Activated CD4-positive, alpha-beta T cell treated with anti-CD3 and anti-CD28 coated beads, Interleukin-2, amount 50 U/mL, for 48 hours (primary cell): ENCODE data around the gene AGXT.

Source experiments
- DNase-seq, 2 experiments: peaks; one replicate each; pipeline ENCODE4 v3.0.0-alpha.2; 2020

Gene AGXT

DNA sequence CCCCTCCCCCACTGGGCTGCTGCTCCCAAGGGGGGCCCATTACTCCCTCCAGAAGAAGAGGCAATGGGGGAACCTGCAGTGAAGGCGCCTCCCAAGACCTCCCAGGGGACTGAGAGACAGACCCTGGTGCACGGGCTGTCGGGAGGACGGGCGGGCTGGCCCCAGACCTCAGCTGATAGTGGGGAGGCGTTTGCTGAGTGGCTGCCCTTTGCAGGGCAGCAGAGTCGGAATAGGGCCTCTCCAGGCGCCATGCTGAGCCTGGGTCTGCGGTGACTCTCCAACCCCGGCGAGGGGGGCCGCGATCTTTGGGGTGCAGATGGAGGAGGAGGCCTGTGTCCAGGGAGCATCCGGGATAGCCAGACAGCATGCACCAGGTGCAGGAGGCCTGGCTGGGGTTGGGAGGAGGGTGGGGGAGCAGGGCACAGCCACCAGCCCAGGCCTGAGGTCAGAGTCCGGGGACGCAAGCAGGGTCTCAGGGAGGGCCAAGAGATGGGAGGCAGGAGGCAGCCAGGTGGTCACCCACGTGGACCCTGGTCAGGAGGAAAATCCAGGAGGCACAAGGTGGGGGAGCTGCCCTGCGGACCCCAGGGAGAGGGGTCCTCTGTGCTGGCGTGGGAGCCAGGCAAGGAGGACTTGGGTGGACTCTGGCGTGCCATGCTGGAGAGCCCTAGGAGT is 48.5 kb downstream of the AGXT start:
- no peak for DNase-seq

DNA sequence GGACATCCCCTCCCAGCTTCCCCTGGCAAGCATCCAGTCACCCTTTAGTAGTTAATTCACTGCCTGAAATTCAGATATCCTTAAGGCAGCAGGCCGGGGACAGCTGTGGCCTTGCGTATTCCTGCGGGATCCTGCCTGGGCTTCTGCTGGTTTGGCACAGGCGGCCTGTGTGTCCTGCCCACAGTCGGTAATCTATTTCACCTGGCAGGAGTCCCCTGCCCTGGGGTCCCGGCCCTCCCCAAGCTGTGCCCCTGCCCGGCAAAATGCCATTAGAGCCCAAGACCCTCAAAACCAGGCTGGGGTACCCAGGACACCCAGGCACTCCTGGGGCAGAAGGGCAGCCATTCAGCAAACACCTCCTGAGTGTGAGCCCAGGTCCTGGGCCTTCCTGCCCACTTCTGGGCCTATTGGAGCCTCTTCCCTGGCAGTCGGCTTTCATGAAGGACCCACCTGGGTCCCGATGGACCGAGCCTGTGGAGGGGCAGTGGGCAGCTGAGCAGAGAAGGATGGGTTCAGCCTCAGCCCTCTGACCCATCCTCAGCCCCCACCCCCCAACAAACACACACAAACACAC is 49.1 kb downstream of the AGXT start:
- DNase-seq: no peak

DNA sequence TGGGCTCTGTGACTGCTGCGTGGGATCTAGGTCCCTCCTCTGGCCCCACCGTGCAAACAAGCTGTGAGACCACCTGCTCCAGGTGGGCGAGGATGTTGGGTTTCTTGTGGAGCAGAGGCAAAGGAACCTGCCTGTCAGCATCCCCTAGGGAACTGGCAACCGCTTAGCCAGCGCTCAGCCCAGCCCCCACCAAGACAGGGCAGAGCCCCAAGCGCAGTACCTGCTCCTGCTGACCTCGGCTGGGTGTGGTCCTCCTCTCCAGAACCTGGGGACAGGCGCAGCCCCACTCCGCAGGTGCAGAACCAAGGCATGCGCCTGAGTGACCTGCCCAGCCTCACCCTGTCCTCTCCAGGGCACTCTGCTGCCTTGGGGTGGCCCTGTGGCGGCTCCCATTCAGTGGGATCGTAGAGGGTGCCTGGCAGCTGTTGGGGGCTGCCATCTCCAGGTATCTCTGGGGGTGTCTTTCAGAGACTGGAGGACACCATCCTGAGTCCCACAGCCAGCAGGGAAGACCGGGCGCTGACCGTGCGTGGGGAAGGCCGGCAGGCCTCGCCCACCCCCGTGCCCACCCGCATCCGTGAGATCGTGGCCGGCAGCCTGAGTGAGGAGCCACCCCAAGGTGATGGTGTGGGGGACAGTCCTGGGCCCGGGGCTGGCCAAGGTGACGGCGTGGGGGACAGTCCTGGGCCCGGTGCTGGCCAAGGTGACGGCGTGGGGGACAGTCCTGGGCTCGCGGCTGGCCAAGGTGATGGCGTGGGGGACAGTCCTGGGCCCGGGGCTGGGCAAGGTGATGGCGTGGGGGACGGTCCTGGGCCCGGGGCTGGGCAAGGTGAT is 49.9 kb downstream of the AGXT start:
- DNase-seq: no peak

DNA sequence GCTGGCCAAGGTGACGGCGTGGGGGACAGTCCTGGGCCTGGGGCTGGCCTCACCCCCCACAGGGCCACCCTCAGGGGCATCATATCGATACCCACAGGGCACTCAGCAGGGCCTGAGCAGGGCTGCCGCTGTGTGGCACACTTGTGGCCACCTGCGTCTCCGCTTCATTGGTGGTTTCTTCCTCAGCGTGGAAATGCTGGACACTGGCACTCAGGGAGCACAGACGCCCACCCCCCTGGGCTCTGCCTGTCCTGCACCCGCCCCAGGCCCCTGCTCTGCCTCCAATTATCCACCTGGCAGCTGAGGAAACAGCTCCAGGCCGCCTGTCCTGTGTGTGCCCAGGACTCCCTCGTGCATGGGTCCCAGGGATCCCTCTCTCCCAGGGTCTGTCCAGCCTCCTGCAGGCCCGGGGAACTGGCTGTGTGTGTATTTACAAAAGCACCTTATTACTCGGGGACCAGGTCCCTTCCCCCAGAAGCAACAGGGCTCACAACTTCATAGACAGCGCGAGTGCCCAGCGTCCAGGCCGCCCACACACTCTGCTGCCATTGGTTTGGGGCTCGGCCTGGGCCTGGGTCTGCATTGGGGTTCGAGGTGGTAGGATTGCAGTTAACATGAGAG is 50.6 kb downstream of the AGXT start:
- no peak for DNase-seq

DNA sequence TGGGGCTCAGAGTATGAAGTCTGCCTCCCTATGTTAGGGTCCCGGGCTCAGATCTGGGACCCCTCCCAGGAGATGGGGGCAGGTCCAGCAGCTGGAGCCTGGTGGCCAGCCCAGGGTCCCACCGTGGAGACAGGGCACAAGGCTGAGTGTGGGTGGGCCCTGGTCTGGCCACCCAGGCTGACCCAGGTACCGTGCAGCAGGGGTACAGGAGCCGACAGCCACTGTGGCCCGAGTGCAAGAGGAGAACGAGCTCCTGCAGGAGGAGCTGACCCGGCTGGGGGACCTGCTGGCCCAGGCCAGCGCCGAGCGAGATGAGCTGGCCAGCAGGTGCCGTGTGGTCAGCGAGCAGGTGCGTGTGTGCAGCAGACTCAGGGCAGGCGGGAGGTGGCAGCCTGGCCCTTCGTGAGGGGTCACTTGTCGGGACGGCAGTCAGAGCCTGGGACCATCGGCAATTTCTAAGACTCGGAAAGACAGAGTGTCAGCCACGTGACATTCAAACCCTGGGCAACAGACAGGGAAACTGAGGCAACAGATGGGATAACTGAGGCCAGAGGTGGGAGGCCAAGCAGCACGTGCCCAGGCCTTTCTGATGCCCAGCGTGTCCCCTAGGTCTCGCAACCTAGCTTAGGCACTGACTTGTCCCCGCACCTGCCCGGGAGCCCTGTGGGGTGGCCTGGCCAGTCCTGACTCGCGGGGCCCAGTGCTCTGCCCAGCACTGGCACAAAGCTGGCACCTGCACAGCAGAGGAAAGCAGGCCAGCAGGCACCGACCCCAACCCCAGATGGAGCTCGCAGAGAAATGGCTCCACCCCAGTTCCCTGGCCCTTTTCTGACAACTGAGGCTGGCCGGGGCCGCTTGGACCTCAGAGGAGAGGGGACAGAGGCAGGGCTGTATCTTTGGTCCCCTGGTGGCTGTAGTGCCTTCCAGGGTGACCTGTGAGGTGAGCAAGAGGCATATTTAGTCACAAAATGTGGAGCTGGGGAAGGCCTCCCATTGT is 51.5 kb downstream of the AGXT start:
- DNase-seq: no peak

DNA sequence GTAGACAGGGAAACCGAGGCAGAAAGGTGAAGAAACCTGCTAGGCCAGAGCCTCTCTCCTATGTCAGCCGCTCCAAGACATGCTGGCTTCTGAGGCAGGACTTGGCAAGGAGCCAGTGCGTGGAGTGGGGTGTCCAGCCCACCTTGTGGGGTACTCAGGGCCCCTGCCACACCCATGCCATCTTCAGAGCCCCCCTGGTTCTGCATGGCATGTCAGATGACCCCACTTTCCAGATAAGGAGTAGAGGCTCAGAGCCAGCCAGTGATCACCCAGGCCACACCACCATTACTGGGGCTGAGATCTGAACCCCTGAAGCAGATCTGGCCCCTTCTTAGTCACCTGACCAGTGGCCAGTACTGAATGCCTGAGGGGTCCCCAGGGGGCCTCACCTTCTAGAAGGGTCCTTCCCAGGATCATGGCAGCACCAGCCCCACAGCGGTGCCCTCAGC is 52.2 kb downstream of the AGXT start:
- DNase-seq: no peak

DNA sequence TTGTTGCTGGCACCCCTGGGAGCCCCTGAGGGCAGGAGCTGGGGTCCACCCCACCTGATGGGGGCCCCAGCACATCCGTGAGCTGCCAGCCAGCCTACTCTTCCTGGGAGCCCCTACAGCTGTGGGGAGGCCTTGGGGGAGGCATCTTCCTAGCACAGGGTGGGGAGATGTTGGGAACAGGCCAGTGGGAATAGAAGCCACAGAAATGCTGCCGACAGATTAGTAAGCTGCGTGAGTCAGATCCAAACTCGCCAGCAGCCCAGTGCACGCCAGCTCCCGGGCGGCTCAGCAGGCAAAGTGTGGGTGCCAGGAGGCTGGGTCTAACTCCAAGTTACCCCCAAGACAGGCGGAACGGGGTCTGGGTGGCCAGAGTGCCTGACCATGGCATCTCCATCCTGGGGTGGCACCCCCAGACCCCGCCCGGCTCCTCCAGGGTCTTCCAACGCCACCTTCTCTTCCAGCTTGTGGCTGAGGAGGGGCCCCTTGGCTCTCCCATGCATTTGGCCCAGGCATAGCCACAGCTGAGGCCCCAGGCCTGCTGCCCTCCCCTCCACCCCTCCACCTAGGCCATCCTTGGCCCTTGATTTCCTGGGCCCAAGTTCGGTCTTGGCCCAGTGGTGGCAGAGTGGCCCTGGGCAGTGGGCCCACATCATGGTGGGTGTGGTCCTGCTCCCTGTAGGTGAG is 52.8 kb downstream of the AGXT start:
- DNase-seq: no peak

DNA sequence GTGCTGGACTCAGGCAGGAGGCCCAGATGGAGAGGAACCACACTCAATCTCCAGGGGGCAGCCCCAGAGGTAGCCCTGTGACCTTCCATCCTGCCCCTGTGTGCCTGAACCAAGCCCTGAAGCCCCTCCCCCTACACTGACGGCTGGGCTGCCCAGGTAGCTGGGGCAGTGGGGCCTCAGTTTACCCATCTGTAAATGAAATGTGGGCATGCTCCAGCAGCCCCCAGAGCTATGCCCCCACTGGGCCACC is 53.3 kb downstream of the AGXT start:
- DNase-seq: no peak

DNA sequence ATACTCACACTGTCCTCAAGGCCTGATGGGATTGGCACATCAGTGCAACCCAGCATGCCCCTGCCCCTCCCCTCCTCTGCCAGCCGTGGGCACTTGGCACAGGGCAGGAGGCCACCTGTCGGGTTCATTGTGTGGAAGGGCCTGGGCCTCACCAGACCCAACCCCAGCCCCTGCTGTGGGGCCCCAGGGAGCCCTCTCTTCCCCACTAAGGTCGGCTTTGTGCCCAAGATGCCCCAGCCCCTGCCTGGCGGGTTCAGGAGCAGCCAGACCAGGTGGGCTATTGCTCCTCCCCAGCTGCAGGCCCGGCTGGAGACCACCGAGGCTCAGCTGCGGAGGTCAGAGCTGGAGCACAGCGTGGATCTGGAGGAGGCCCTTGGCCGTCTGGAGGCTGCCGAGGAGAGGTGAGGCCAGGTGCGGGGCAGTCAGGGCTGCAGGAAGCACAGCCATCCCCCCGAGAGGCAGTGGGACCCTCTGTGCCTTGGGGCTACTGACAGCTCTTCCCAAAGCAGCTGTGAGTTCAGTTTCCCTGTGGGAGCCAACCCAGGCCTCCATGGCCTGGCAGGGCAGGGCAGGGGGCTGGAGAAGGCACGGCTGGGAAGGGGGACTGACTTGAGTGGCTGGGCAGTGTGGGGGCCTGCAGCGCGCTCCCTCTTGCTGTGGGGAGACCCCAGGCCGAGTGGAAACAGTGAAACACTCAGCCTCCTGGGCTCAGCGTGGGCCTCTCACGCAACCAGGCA is 53.8 kb downstream of the AGXT start:
- no peak for DNase-seq

DNA sequence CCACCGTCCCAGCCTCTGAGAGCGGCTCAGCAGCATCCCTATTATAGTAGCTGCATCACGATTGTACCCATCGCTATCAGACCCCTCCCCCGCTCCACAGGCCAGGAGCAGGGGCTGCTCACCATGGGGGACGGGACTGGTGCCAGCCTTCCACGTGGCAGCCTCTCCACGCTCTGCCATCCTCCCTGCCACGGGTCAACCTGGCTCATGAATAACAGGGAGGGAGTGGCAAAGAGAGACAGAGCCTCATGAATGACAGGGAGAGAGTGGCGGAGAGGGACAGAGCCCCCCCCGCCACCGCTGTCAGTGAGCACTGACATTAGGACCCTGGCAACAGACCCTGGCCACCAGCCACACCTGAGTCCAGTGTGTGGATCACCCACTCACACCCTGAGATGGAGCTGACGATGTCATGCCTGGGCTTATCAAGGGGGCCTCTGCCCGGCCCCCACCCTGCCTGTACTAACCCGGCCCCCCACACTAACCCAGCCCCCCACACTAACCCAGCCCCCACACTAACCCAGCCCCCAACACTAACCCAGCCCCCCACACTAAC is 54.4 kb downstream of the AGXT start:
- DNase-seq: no peak

DNA sequence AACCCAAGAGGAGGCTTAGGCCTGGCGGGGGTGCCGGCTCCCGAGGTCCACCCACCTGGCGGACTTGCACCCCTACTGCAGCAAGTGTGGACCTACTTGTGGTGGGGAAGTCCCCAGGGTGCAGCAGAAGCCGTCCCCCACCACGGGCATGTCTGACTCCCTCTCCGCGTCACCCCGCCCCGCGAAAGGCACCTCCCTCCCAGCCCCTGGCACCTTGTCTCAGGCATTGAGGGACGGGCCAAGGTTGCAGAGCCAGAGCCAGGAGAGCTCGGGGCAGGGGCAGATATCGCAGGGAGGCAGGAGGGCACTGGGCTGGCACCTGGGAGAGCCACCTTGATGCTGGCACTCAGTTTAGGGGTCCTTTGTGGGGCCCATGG is 56.6 kb downstream of the AGXT start:
- no peak for DNase-seq

DNA sequence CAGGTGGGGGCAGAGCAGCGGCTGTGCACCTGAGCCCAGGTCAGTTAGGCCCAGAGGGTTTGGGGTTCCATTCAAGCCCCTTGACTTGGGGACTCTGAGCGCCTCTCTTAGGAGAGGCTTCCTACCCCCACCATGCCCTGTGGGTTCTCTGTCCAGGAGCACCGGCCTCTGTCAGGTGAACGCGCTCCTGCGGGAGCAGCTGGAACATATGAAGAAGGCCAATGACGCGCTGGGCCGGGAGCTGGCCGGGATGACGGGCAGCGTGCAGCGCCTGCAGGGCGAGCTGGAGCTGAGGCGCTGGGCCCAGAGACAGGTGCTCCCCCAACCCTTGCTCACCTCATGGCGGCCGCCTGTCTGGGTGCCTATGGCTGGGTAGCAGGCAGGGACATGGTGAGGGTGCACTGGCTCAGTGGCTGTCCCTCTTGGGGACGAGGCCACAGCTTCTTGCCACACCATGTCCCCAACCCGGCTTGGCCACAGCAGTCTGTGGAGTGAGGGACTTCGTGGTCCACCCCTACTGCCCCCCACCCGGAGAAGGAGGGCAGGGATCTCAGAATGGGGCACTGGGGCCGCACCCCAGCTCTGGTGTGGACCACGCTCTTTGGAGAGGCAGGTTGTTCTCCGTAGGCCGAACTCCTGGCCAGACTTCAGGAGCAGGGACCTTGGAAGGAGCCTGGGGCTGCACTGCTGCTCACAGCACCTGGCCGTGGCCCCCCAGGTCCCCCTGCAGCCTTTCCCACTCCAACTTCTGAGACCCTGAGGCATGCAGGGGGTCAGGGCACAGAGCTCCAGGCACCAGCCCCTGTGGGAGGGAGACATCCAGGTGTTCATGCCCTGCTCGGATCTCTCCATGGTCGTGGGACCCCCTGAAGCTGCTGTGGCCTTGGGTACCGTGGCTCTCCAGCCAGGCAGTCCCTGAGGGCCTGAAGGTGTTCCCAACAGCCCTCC is 57.2 kb downstream of the AGXT start:
- DNase-seq: no peak

DNA sequence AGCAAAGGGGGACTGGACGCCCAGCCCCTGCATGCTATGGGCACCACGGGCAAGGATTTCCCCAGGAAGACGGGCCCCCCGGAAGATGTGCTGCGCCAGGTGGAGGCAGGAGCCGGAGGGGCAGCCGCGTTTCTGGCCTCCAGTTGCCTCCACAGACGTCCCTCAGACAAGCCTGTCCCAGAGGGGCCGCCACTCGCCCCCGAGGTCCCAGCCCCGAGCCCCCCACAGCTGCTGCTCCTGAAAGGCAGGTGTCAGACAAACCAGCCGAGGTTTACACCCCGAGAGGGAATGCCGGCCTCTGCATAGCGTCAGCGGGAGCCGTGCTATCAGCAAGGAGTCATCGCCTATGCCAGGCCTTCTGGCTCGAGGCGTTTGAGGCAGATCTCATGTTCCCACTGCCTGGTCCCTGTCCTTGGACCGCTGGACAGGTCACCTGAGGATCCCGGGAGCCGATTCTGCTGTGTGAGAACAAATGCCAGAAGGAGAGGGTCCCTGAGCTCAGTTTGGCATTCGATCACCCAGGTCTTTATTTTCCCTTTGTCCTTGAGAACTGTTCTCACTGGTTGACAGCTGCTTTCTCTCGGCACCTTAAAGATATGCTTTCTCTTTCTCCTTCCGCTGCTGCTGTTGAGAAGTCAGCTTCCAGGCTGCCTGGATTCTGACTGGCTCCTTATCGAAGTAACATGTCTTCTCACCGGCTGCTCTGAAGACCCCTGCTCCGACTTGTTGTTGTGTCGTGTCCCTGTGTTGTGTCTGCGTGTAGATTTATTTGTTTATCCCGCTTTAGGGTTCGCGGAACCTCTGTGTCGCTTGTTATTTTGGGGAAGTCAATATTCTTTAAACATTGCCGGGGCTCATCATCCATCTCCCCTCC is 58.1 kb downstream of the AGXT start:
- DNase-seq: no peak

DNA sequence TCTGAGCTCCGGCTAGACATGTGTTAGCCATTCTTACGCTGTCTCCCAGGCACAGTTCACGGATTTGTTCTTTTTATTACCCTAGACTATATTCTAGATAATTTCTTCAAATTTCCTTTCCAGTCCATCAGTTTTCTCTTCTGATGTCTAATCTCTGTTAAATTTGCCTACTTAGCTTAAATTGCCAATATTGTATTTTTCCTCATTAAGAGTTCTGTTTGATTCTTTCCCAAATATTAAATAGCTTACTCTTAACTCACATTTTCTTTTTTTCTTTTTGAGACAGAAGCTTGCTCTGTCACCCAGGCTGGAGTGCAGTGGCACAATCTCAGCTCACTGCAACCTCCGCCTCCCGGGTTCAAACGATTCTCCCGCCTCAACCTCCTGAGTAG is 58.8 kb downstream of the AGXT start:
- no peak for DNase-seq

DNA sequence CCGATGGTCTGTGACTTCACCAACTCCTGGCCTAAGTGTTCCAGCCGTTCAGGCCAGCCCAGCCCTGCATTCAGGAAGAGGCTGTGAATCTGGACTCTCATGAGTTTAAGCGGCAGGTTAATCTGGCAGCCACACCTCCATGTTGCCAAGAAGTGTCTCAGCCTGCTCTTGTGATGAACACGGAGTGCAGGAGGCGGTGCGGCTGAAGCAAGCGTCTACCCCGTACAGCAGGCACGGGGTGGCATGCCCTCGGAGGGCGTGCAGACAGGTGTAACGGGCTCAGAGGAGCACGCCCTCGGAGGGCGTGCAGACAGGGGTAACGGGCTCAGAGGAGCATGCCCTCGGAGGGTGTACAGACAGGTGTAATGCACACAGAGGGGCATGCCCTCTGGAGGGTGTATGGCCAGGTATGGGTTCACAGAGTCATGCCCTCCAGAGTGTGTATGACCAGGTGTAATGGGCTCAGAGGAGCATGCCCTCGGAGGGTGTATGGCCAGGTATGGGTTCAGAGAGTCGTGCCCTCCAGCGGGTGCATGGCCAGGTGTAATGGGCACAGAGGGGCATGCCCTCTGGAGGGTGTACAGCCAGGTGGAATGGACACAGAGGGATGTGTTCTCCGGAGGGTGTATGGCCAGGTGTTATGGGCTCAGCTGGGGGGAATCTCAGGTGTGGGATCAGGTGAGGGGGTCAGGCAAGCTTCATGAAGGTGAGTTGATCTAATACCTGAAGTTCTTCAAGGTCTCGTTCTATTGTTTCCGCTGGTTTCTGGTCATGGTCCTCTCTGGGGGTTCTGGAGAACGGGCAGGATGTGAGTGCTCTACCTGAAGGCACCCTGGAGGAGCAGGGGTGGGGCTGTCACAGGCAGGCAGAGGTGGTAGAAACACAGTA is 60.1 kb downstream of the AGXT start:
- no peak for DNase-seq

DNA sequence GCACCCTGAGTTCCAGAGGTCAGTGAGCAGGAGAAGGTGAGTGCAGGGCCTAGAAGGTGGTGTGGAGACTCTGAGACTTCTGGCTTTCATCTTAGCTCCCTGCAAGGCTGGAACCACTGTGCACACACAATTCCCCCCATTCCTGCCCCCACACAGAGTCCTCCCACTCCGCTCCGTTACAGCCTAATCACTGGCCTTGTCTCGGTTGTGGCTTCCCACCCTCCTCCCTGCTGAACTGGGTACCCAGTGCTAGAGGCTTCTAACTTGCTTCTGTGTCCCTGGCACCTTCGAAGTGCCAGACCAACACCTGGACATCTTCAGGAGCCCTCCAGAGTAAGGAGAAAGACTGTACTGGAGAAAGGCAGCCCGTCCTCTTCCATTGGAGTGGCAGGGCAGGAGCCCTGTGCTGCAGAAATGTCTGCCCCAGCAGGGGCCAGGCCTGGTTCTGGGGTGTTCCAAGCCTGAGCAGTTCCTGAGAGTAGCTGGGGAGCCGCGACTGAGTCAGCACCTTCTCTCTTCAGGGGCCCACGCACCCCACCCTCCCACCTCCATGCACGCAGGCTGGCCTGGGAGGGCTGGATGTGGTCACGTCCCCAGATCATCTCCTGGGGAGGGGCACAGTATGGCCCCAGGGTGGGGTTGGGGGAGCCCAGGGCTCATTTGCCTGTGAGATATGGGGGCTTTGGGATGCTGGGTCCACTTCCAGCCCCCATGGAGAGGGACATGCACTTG is 60.9 kb downstream of the AGXT start:
- DNase-seq: no peak
